Measurements from ENCODE around the gene CCDC182. TPM values are rescaled to one million over a fixed set of nuclear protein-coding genes. Genes with fewer than 3 reads are reported as not detected.

Gene CCDC182
- total RNA-seq, 1 experiment from 2014 or later = not detected

GRCh38 chr17:57726213-57726790, 18.8 kb downstream of the CCDC182 start:
- Histone ChIP-seq H3K4me3 (ENCODE audit: low read depth, low read length, poor library complexity, severe bottlenecking) (no peak overlapping the region), H3K27ac (ENCODE audit: low read depth, low read length, poor library complexity, severe bottlenecking) (no peak overlapping the region), H3K9me3 (ENCODE audit: low read depth, low read length, poor library complexity, severe bottlenecking) (no peaks in the 10 kb centered on the region), H3K36me3 (ENCODE audit: insufficient read depth, low read length, poor library complexity, severe bottlenecking) (no peaks in the 10 kb centered on the region), H3K4me1 (ENCODE audit: insufficient read depth, low read length, poor library complexity, severe bottlenecking) (no peaks in the 10 kb centered on the region), H3K27me3 (replicated peaks; ENCODE audit: insufficient read depth, low read depth, low read length, poor library complexity) (no peaks in the 10 kb centered on the region)
- CTCF ChIA-PET = no interaction called here
- no peak for DNase-seq (ENCODE audit: low spot score)
- TF ChIP-seq EZH2 (IDR thresholded peaks at IDR 0.05; ENCODE audit: borderline replicate concordance, low read depth, low read length, poor library complexity, severe bottlenecking) (no peak), CTCF (conservative IDR thresholded peaks at IDR 0.05; ENCODE audit: low read depth, low read length) (no peak)
- intact Hi-C loops (cut with micrococcal nuclease; ENCODE audit: unreplicated experiment) = no loop called here
- POLR2A ChIA-PET (ENCODE audit: low non-redundant PET) = interaction anchor here (0.6 kb wide), 1 partner anchor 556 kb away, joined by 4 read pairs; no protein-coding TSS in a partner anchor
- no TSS peak for BruUV-seq (replicated peaks)

GRCh38 chr17:57724729-57725125, 20.4 kb downstream of the CCDC182 start:
- no peak overlapping the region for H3K27ac ChIP-seq (ENCODE audit: low read depth, low read length, poor library complexity, severe bottlenecking)
- H3K4me1 ChIP-seq (ENCODE audit: insufficient read depth, low read length, poor library complexity, severe bottlenecking) = no peaks in the 10 kb centered on the region
- TF ChIP-seq EZH2 (IDR thresholded peaks at IDR 0.05; ENCODE audit: borderline replicate concordance, low read depth, low read length, poor library complexity, severe bottlenecking) = no peak
- TF ChIP-seq CTCF (conservative IDR thresholded peaks at IDR 0.05; ENCODE audit: low read depth, low read length) = no peak
- intact Hi-C loops (cut with micrococcal nuclease; ENCODE audit: unreplicated experiment) = no loop called here
- BruUV-seq (replicated peaks) = no TSS peak
- no peaks in the 10 kb centered on the region for H3K36me3 ChIP-seq (ENCODE audit: insufficient read depth, low read length, poor library complexity, severe bottlenecking)
- H3K27me3 ChIP-seq (replicated peaks; ENCODE audit: insufficient read depth, low read depth, low read length, poor library complexity) = peaks cover 4% of the 10 kb centered on the region
- no peak overlapping the region for H3K4me3 ChIP-seq (ENCODE audit: low read depth, low read length, poor library complexity, severe bottlenecking)
- DNase-seq (ENCODE audit: low spot score) = no peak
- H3K9me3 ChIP-seq (ENCODE audit: low read depth, low read length, poor library complexity, severe bottlenecking) = no peaks in the 10 kb centered on the region
- ChIA-PET CTCF (no interaction called here), POLR2A (ENCODE audit: low non-redundant PET) (no interaction called here)

- POLR2A ChIA-PET (ENCODE audit: low non-redundant PET) = no interaction called here
These were observed 20.9 kb downstream of the CCDC182 start for GRCh38 chr17:57724026-57724728.

More at GRCh38 chr17:57724026-57724728, 20.9 kb downstream of the CCDC182 start:
- DNase-seq (ENCODE audit: low spot score) = no peak
- TF ChIP-seq CTCF (conservative IDR thresholded peaks at IDR 0.05; ENCODE audit: low read depth, low read length) (no peak), EZH2 (IDR thresholded peaks at IDR 0.05; ENCODE audit: borderline replicate concordance, low read depth, low read length, poor library complexity, severe bottlenecking) (no peak)
- Histone ChIP-seq H3K36me3 (ENCODE audit: insufficient read depth, low read length, poor library complexity, severe bottlenecking) (no peaks in the 10 kb centered on the region), H3K4me3 (ENCODE audit: low read depth, low read length, poor library complexity, severe bottlenecking) (no peak overlapping the region), H3K27ac (ENCODE audit: low read depth, low read length, poor library complexity, severe bottlenecking) (no peak overlapping the region), H3K9me3 (ENCODE audit: low read depth, low read length, poor library complexity, severe bottlenecking) (no peaks in the 10 kb centered on the region), H3K4me1 (ENCODE audit: insufficient read depth, low read length, poor library complexity, severe bottlenecking) (no peaks in the 10 kb centered on the region), H3K27me3 (replicated peaks; ENCODE audit: insufficient read depth, low read depth, low read length, poor library complexity) (peaks cover 5% of the 10 kb centered on the region)
- BruUV-seq (replicated peaks) = no TSS peak
- CTCF ChIA-PET = no interaction called here
- intact Hi-C loops (cut with micrococcal nuclease; ENCODE audit: unreplicated experiment) = no loop called here

All from A673 (cell line).